Spleen (tissue), 7 donors: ENCODE data around the gene CCSER2.

Source experiments
- CTCF ChIP-seq, 11 experiments: fragments of 200-600 bp in 7 of 11; fragments of 450-650 bp in 4 of 11; sonication (generic) in 4 of 11; IDR thresholded peaks in 8 of 11; conservative IDR thresholded peaks in 3 of 11; 1 replicate in 7 of 11; 2 replicates in 4 of 11; pipeline versions ENCODE4 v1.4.0 to v1.8.0; 2016 to 2021; ENCODE audit warnings: antibody characterized with exemption in 11 of 11, inconsistent platforms in 4 of 11, mild to moderate bottlenecking in 1 of 11
- POLR2A ChIP-seq, 3 donors: fragments of 450-650 bp; IDR thresholded peaks; one replicate each; pipeline ENCODE4 v1.5.1; 2017; ENCODE audit warnings: antibody characterized with exemption in 3 of 3, mild to moderate bottlenecking in 1 of 3
- POLR2AphosphoS5 ChIP-seq, 3 donors: sonication (generic); formaldehyde crosslinking; IDR thresholded peaks; one replicate each; pipeline ENCODE4 v1.5.1; 2017; ENCODE audit warnings: antibody characterized with exemption in 3 of 3
- donor health status: DM: no; HTN: no; CAD: no; lungs with moderate emphysema.
- donor health status: DM: no; HTN: no; CAD: no.
- donor health status: DM: no; HTN: no; CAD: no.

DNA sequence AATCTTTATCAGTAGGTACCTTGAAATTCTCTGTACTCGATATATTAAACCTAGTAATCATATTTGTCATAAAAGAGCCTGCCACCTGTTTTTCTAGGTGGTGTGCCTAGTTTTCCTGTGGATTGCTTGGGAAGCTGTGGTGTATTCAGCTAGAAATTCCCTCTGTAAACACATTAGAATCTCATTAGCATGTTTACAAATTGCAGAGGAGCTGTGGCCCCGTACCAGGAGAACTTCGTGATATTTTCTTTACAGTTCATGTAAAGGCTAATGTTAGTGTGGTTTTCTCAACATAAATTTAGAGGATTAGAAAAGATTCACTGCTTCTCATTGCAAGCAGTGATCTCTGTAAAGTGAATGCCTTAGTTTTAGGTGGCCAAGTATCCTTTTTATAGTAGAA is 144.7 kb downstream of the CCSER2 start:
- TF ChIP-seq CTCF (IDR thresholded peaks at IDR 0.05 in 8 of 11, conservative IDR thresholded peaks at IDR 0.05 in 3 of 11) (no peak), POLR2A (IDR thresholded peaks at IDR 0.05) (no peak), POLR2AphosphoS5 (IDR thresholded peaks at IDR 0.05) (no peak)
